ENCODE results near the gene STX1B. TPM values are rescaled to one million over a fixed set of nuclear protein-coding genes. Genes with fewer than 3 reads are reported as not detected.

STX1B gene
- total RNA-seq, 1 experiment from 2014 or later, result 2.1 TPM

- no peak for DNase-seq (ENCODE audit: low read depth)
Observed at GRCh38 chr16:30980023-30980371, 30.4 kb downstream of the STX1B start.

- no peak for DNase-seq (ENCODE audit: low read depth)
Observed at GRCh38 chr16:30979170-30980022, 31.0 kb downstream of the STX1B start.

- no peak for DNase-seq (ENCODE audit: low read depth)
Observed at GRCh38 chr16:30977502-30977901, 32.9 kb downstream of the STX1B start.

GRCh38 chr16:30976486-30976885, 34.0 kb downstream of the STX1B start:
- no peak for DNase-seq (ENCODE audit: low read depth)

GRCh38 chr16:30974348-30974747, 36.1 kb downstream of the STX1B start:
- DNase-seq (ENCODE audit: low read depth), result no peak

- DNase-seq (ENCODE audit: low read depth), result peak; percentile 42
Observed at GRCh38 chr16:30972872-30973271, 37.6 kb downstream of the STX1B start.

GRCh38 chr16:30971298-30971697, 39.1 kb downstream of the STX1B start:
- DNase-seq (ENCODE audit: low read depth), result no peak

GRCh38 chr16:30969246-30969842, 41.1 kb downstream of the STX1B start:
- no peak for DNase-seq (ENCODE audit: low read depth)

GRCh38 chr16:30967795-30968194, 42.6 kb downstream of the STX1B start:
- DNase-seq (ENCODE audit: low read depth), result no peak

GRCh38 chr16:30966033-30966619, 44.3 kb downstream of the STX1B start:
- no peak for DNase-seq (ENCODE audit: low read depth)

GRCh38 chr16:30965436-30965835, 45.0 kb downstream of the STX1B start:
- no peak for DNase-seq (ENCODE audit: low read depth)

- no peak for DNase-seq (ENCODE audit: low read depth)
Observed at GRCh38 chr16:30964574-30965226, 45.7 kb downstream of the STX1B start.

GRCh38 chr16:30963925-30964511, 46.4 kb downstream of the STX1B start:
- no peak for DNase-seq (ENCODE audit: low read depth)

GRCh38 chr16:30961384-30961783, 49.1 kb downstream of the STX1B start:
- DNase-seq (ENCODE audit: low read depth), result no peak

GRCh38 chr16:30958175-30959079, 52.0 kb downstream of the STX1B start:
- DNase-seq (ENCODE audit: low read depth), result peak; percentile 23

GRCh38 chr16:30957456-30958174, 52.8 kb downstream of the STX1B start, which contains the start of gene SETD1A:
Gene SETD1A (plus strand): TSS chr16:30957754. CDS start chr16:30958732, 978 bp downstream.
- peak; percentile 91 for DNase-seq (ENCODE audit: low read depth)

- peak; percentile 90 for DNase-seq (ENCODE audit: low read depth)
Observed at GRCh38 chr16:30956601-30957455, 53.6 kb downstream of the STX1B start.

- no peak for DNase-seq (ENCODE audit: low read depth)
Observed at GRCh38 chr16:30954993-30955392, 55.4 kb downstream of the STX1B start.

Data from HT1080 (cell line).